Adipose tissue (tissue), 3 donors: Measurements from ENCODE around the gene ABL1. TPM values are rescaled to one million over a fixed set of nuclear protein-coding genes. Genes with fewer than 3 reads are reported as not detected.

Experiments
- H3K27ac ChIP-seq: one replicate; pipeline ENCODE4 v1.5.1; 2013; ENCODE audit warnings: low read depth, low read length
- WGBS, 3 donors: extraction: QIAGEN DNeasy Blood & Tissue Kit; methylation state at CpG; one replicate each; pipeline ENCODE4 v1.1.7; 2013; 5-methylcytosine and 5-hydroxymethylcytosine counted together
- polyA plus RNA-seq, 3 donors: library from polyadenylated mRNA; stranded (reverse); fragments of 200-250 nt; gene quantifications; one replicate each; pipeline ENCODE4 v1.2.3, GENCODE V29; 2013
- donor health status: healthy with polysubstance abuse.
- donor health status: Bipolar disorder and iron deficiency.
- donor health status: healthy.

The ABL1 gene
- polyA plus RNA-seq, 3 donors = 17.0 to 75.0 (median 58.1) TPM

DNA sequence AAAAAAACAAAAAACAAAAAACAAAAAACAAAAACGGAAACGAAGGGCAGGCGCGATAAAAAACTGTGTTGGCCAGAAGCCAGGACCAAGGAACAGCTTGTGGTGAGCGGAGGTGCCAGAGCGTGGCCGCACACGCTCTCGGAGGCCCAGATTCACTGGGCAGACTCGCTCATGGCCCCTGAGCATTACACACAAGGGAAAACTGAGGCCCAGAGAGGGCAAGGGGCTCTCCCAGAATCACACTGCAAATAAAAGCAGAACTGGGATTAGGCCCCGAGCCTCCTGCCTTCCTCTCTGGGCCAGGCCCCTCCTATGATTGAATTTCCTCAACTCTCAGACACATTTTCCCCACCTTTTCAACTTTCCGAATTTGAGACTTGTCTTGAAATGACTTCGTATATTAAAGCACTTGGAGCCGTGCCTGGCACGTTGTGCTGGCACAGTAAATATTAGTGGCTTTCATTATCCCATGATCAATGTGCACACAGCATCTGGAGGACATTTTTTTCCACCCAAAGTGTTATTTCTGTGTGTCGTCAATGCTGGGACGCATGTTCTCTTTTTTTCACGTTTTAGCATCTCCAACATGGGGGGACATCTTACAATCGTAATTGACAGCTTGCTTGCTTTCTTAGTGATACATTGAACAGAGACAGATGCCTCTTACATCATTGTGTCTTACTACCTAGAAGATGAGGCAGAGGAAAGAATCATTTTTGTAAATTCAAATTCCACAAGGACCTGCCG lies 96.6 kb downstream of the ABL1 start:
- no peak overlapping the region for H3K27ac ChIP-seq
- WGBS, 3 donors = 60 to 70% (median 69%) methylated on average over 20 of the region's 20 CpGs

DNA sequence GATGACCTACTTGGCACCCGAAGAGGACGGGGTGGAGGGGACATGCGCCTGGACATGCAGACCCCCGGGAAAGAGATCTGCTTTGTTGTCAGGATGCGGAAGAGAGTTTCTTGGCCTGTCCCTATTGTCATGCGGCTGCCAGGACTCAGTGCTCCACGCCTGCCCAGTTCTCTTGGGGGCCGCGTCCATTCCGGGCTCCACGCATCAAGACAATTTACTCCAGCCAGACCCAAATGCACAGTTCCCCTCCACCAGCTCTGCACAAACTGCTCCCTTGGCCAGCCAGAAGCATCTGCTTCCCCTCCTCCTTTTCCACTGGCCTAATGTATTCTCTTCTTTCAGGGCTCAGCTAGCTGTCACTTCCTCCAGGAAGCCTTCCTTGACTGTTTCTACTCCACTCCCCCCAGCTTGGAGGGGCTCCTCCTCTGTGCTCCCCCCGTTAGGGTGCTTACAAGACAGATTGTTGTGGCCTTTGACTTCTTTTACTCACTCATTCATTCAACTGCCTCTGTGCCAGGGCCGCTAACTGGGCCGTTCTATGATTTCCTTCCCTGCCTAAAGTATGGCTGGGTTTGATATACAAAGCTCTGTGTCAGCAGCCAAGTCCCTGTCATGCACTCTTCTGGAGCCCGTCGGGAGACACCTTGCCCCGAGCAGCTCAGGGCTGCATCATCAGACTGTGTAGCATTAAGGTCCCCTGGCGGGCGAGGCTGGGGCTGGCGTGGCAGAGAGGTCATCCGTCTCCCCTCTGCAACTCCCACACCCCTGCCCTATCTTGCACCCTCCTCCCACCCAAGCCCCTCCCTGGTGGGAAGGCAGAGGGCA lies 97.4 kb downstream of the ABL1 start:
- WGBS, 3 donors = 36 to 47% (median 40%) methylated on average over 21 of the region's 21 CpGs
- H3K27ac ChIP-seq = no peak overlapping the region

DNA sequence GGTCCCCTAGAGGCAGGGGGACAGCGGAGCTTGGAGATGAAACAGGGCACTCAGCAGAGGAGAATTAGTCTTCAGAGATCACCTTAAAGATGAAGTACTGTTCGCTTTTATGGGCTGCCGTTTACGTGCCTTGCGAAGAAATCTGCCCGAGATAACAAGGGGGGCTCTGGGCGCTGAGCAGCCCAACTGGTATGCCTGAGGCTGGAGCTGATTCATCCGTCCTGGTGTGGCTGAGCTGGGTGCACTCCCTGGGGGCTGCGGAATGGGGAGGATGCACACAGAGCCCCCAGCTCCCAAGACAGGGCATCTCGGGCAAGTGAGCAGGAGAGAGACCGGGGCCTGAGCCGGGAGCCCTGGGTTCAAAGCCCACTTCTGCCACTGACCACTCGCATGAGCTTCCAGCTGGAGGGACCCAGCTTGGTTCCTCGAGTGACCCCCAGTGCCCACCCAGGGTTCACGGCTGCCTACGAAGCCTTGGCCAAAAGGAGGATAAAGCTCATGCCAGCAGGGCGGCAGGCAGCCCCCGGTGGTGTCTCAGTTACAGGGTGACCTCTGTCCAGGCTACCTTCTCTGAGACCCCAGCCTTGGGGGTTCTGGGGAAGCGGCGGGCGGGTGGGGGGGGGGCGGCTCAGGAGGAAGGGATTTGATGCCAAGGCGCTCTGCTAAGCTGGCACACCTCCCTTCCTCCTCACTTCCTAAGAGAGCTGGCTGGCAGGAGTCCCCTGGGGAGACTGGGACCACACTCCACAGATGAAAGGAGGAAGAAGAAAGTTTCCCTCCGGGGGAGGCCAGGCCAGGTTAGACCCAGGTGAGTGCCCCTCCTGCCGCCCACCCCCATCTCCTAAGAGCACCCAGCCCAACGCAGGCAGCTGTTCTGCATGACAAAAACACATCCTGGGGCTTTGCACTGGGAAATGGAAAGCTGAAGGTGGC lies 98.3 kb downstream of the ABL1 start:
- H3K27ac ChIP-seq = no peak overlapping the region

DNA sequence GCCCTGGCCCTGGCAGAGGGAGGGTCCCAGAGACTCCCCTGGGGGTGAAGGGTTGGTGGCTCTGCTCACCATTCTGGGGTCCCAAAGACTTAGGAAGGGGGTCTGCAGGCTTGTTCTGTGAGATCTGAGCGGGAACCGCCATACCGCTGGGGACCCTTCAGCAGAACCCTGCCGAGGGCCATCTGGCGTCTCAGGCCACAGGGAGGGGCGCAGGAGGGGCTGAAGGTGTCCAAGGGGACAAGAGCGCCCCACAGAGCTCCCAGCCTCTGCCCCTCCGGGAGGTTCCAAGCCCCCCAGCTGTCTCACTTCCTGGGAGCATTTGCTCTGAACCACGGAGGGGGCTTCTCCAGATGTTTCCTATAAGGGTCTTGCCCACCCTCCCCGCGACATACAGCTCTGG lies 99.2 kb downstream of the ABL1 start:
- 63 to 67% (median 65%) methylated on average over 11 of the region's 11 CpGs for WGBS, 3 donors

More for the DNA sequence above, 98.3 kb downstream of the ABL1 start:
- 21 to 30% (median 22%) methylated on average over 26 of the region's 26 CpGs for WGBS, 3 donors

DNA sequence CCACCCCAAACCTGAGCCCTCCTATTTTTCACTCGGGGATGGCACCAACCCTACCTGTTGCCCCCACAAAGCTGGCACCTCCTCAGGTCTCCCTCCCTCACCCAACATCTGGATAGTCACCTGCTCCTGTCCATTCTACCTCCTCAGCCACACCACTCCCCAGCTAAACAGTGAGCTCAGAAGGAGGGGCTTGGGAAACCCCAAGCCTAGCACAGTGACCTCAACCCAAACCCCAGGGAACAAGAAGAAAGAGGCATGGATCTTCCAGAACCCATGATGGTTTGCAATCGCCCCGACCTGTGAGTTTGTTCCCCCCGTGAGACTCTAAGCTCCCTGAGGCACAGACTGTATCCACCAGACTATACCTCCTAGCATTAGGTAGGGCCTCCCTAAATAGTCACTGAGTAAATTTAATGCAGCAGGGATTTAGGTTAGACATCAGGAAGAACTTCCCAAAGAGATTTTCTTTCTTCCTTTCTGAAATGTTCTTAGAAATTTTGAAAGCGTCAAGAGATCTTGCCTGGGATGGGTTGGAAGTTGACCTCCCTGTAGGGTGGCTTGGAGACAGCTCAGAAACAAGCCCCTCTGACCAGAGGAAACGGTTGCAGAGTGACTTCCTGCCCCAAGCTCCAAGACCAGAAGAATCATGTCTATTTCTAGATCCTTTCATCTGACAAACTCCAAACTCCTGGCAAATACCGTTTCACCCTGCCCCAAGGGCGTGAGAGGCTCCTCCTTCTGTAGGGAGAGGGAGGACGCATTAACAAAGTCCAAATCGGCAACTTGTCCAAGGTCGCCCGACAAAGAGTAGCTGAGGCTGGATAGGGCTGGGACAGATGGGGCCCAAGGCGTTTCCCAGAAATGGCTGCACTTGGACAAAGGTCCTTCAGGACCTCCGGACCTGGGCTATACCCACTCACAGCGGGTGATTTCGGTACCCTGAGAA lies 99.9 kb downstream of the ABL1 start:
- no peak overlapping the region for H3K27ac ChIP-seq

More for the DNA sequence above, 99.2 kb downstream of the ABL1 start:
- no peak overlapping the region for H3K27ac ChIP-seq

DNA sequence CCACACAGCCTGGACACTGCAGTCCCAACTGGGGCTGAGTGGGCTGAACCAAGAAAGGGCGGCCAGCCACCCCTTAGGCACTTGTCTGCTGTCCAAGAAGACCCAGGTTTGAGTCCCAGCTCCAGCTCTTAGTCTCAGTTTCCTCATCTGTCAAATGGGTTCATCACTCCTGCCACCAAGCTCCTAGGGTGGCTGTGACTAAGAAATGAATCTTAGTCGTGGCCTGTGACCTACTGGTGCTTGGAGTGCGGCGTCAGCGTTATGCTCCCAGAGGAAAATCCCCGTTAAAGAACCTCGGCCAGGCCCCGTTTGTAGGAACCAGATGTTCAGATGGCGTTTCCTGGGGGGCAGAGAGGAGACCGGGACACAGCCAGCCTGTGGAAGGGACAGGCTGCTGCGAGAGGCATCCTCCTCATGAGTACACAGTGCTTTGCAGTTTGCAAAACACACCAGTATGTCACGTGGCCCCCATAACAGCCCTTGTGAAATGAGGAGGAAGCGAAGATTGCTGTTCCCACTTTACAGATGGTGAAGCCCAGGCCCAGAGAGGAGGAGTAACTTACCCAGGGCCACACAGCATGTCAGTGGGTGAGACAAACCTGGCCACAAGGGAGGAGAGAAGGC lies 100.7 kb downstream of the ABL1 start:
- 63 to 86% (median 71%) methylated on average over 13 of the region's 13 CpGs for WGBS, 3 donors
- H3K27ac ChIP-seq = no peak overlapping the region

More for the DNA sequence above, 99.9 kb downstream of the ABL1 start:
- WGBS, 3 donors = 44 to 58% (median 49%) methylated on average over 16 of the region's 16 CpGs

DNA sequence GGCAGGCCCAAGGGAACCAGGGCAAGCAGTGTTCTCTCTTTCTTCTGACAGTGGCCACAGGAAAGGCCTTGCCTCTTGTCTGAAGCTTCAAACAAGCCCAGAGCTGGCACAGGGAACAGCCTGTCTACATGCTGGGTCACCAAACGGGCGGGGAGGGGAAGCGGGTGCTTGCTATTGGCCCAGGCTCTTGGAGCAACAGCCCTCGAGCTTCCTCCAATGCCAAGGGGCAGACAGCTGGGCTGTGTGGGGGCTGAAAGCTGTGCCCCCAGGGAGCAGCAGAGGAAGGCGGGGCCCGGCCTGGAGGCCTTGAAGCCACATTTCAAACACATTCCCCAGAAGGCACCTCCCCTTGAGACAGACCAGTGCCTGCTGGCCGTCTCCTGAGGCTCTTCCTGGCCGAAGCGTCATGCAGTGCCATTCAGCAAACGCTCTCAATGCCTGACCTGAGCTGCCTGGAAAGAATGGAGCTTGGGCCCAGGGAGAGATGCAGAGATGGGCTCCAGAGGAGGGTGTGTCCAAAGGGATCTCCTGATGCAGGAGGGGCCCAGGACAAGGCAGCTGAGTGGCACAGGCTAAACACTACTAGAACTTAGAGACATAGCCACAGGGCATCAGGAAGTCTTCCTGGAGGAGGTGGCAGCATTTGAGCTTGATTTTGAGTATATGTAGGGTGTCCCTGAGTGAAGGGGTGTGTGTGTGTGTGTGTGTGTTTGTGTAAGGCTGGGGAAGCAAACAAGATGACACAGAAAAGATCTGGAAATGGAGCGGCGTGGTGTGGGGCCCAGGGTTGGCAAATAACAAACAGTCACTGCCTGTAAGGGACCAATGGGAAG lies 101.4 kb downstream of the ABL1 start:
- 41 to 57% (median 50%) methylated on average over 12 of the region's 12 CpGs for WGBS, 3 donors

More for the DNA sequence above, 101.4 kb downstream of the ABL1 start:
- no peak overlapping the region for H3K27ac ChIP-seq

Other genes starting within 250 kb of the ABL1 start
- gene PRDM12, start 170.7 kb upstream of the ABL1 start, polyA plus RNA-seq = under 1 TPM in 1 of 3 donors, not detected in 2; 0.03 TPM
- gene EXOSC2, start 141.5 kb upstream of the ABL1 start, polyA plus RNA-seq = 10 to 100 TPM in 2 of 3 donors, 1 to 10 TPM in 1; 9.6 to 19.6 (median 18.6) TPM
- gene QRFP, start 61.6 kb downstream of the ABL1 start, polyA plus RNA-seq = under 1 TPM in 2 of 3 donors, not detected in 1; 0.03 to 0.12 TPM
- gene FIBCD1, start 104.0 kb downstream of the ABL1 start, polyA plus RNA-seq = 1 to 10 TPM in 1 of 3 donors, under 1 TPM in 2; 0.18 to 4.6 (median 0.21) TPM
- gene LAMC3, start 173.9 kb downstream of the ABL1 start, polyA plus RNA-seq = 1 to 10 TPM in 1 of 3 donors, under 1 TPM in 2; 0.45 to 1.8 (median 0.46) TPM